HEK293 (cell line): ENCODE results near the gene YARS1.

ENCODE experiments used
- CTCF ChIA-PET: fragments of 350-600 bp; formaldehyde crosslinking; extraction: SDS; loops from one replicate; lab custom pipeline; 2021; ENCODE audit warnings: antibody characterized with exemption; lab: Yijun Ruan, JAX
- POLR2A ChIA-PET: fragments of 300-600 bp; formaldehyde crosslinking; extraction: SDS; loops from one replicate; lab custom pipeline; 2020; ENCODE audit warnings: antibody characterized with exemption, inconsistent platforms; lab: Yijun Ruan, JAX
- H3K27ac ChIP-seq: fragments of 200-500 bp; sonication (Bioruptor generic); 2 replicates; pipeline ENCODE4 v1.5.1; 2014; ENCODE audit warnings: low read depth, low read length, control low read depth, inconsistent platforms; ENCODE audit errors: extremely low read depth
- H3K36me3 ChIP-seq, 2 experiments: fragments of 200-500 bp in 1 of 2; sonication (Bioruptor generic) in 1 of 2; 1 replicate in 1 of 2; 2 replicates in 1 of 2; pipeline ENCODE4 v1.5.1; 2014 to 2017; ENCODE audit warnings: inconsistent platforms in 2 of 2, low read length in 2 of 2; ENCODE audit not compliant: control insufficient read depth in 2 of 2, insufficient read depth in 1 of 2
- H3K4me1 ChIP-seq: fragments of 200-500 bp; sonication (Bioruptor generic); 2 replicates; pipeline ENCODE4 v1.5.1; 2014; ENCODE audit warnings: mild to moderate bottlenecking, low read length, inconsistent platforms; ENCODE audit not compliant: control insufficient read depth, insufficient read depth
- H3K4me3 ChIP-seq: 2 replicates; pipeline ENCODE4 v1.5.1; 2011; ENCODE audit warnings: low read depth, mild to moderate bottlenecking, control low read depth, low read length, moderate library complexity
- H3K9me3 ChIP-seq: fragments of 200-500 bp; sonication (Bioruptor generic); 2 replicates; pipeline ENCODE4 v1.5.1; 2014; ENCODE audit warnings: low read depth, low read length, inconsistent platforms; ENCODE audit not compliant: control insufficient read depth, insufficient read depth
- EGR2 ChIP-seq: fragments of 450-650 bp; formaldehyde crosslinking; IDR thresholded peaks from 2 replicates; pipeline ENCODE4 v1.5.1; 2016; ENCODE audit warnings: low read depth, missing biosample characterization, missing genetic modification characterization
- KLF10 ChIP-seq: fragments of 450-650 bp; IDR thresholded peaks from 2 replicates; pipeline ENCODE4 v1.5.1; 2018; ENCODE audit warnings: missing biosample characterization, mild to moderate bottlenecking, missing genetic modification characterization
- SCRT1 ChIP-seq: fragments of 450-650 bp; formaldehyde crosslinking; IDR thresholded peaks from 2 replicates; pipeline ENCODE4 v1.5.1; 2016; ENCODE audit warnings: missing biosample characterization, missing genetic modification characterization, borderline replicate concordance
- SCRT2 ChIP-seq: fragments of 450-650 bp; formaldehyde crosslinking; IDR thresholded peaks from 2 replicates; pipeline ENCODE4 v1.5.1; 2016; ENCODE audit warnings: missing biosample characterization, missing genetic modification characterization
- ZBTB26 ChIP-seq: fragments of 450-650 bp; formaldehyde crosslinking; optimal IDR thresholded peaks from 2 replicates; pipeline ENCODE3; 2016; ENCODE audit warnings: missing biosample characterization, mild to moderate bottlenecking, missing genetic modification characterization
- ZBTB6 ChIP-seq: fragments of 450-650 bp; formaldehyde crosslinking; IDR thresholded peaks from 2 replicates; pipeline ENCODE4 v1.5.1; 2017; ENCODE audit warnings: missing biosample characterization, missing genetic modification characterization
- ZFP37 ChIP-seq: fragments of 450-650 bp; formaldehyde crosslinking; IDR thresholded peaks from 2 replicates; pipeline ENCODE4 v1.5.1; 2016; ENCODE audit warnings: missing biosample characterization, missing genetic modification characterization
- ZNF10 ChIP-seq: fragments of 450-650 bp; formaldehyde crosslinking; IDR thresholded peaks from 2 replicates; pipeline ENCODE4 v1.5.1; 2017; ENCODE audit warnings: missing biosample characterization, missing genetic modification characterization
- ZNF223 ChIP-seq: fragments of 450-650 bp; formaldehyde crosslinking; IDR thresholded peaks from 2 replicates; pipeline ENCODE4 v1.5.1; 2016; ENCODE audit warnings: missing biosample characterization, missing genetic modification characterization
- ZNF280D ChIP-seq: fragments of 450-650 bp; formaldehyde crosslinking; IDR thresholded peaks from 2 replicates; pipeline ENCODE4 v1.5.1; 2016; ENCODE audit warnings: missing biosample characterization, missing genetic modification characterization
- ZNF324 ChIP-seq: fragments of 450-650 bp; formaldehyde crosslinking; IDR thresholded peaks from 2 replicates; pipeline ENCODE4 v1.5.1; 2016; ENCODE audit warnings: missing biosample characterization, missing genetic modification characterization
- ZNF335 ChIP-seq: fragments of 450-650 bp; formaldehyde crosslinking; conservative IDR thresholded peaks from 2 replicates; pipeline ENCODE4 v1.5.1; 2016; ENCODE audit warnings: missing biosample characterization, missing genetic modification characterization
- ZNF416 ChIP-seq: fragments of 450-650 bp; formaldehyde crosslinking; IDR thresholded peaks from 2 replicates; pipeline ENCODE4 v1.5.1; 2016; ENCODE audit warnings: missing biosample characterization, missing genetic modification characterization
- ZNF488 ChIP-seq: fragments of 450-650 bp; formaldehyde crosslinking; IDR thresholded peaks from 2 replicates; pipeline ENCODE4 v1.5.1; 2016; ENCODE audit warnings: missing biosample characterization, missing genetic modification characterization
- ZNF571 ChIP-seq: fragments of 450-650 bp; formaldehyde crosslinking; IDR thresholded peaks from 2 replicates; pipeline ENCODE4 v1.5.0; 2017; ENCODE audit warnings: missing biosample characterization, missing genetic modification characterization
- ZNF626 ChIP-seq: fragments of 450-650 bp; sonication (Bioruptor Pico); formaldehyde crosslinking; IDR thresholded peaks from 2 replicates; pipeline ENCODE4 v1.5.1; 2018; ENCODE audit warnings: missing biosample characterization, missing genetic modification characterization, inconsistent platforms
- ZSCAN16 ChIP-seq: fragments of 450-650 bp; formaldehyde crosslinking; IDR thresholded peaks from 2 replicates; pipeline ENCODE4 v1.5.1; 2016; ENCODE audit warnings: missing biosample characterization, missing genetic modification characterization
- TF ChIP-seq, protein P1 (sequence below): fragments of 450-650 bp; formaldehyde crosslinking; IDR thresholded peaks from 2 replicates; pipeline ENCODE4 v1.5.1; 2016; ENCODE audit warnings: missing biosample characterization, missing genetic modification characterization

The YARS1 gene

DNA sequence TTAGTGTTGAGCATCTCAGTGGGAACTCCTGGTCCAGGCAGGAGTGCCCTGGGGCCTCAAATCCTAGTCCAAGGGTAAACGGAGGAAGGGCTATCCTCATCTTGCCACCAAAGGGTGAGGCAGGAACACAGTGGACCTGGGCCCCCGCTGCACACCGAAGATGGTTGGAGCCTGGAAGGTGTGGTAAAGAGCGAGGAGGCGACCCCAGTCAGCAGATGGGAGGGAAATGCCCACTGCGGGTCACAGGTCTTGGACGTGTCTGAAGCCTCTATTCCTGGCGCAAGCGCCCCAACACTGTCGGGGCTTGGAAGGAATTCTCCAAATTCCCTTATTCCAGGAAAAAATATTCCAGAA lies 76.1 kb downstream of the YARS1 start:
- no peaks in the 10 kb centered on the region; the same call in 1 of the 2 replicates for H3K4me1 ChIP-seq
- H3K9me3 ChIP-seq, result no peaks in the 10 kb centered on the region
- H3K27ac ChIP-seq, result peak overlapping the region; percentile 82; the same call in 1 of the 2 replicates
- ChIA-PET CTCF (no interaction called here), POLR2A (no interaction called here)
- peaks cover 0 to 7% of the 10 kb centered on the region in 2 experiments; a peak in 1 of 3 replicates for H3K36me3 ChIP-seq
- no peak for TF ChIP-seq ZNF416
- TF ChIP-seq ZNF280D (tag by site-specific recombination), result no peak
- TF ChIP-seq, protein P1, sequence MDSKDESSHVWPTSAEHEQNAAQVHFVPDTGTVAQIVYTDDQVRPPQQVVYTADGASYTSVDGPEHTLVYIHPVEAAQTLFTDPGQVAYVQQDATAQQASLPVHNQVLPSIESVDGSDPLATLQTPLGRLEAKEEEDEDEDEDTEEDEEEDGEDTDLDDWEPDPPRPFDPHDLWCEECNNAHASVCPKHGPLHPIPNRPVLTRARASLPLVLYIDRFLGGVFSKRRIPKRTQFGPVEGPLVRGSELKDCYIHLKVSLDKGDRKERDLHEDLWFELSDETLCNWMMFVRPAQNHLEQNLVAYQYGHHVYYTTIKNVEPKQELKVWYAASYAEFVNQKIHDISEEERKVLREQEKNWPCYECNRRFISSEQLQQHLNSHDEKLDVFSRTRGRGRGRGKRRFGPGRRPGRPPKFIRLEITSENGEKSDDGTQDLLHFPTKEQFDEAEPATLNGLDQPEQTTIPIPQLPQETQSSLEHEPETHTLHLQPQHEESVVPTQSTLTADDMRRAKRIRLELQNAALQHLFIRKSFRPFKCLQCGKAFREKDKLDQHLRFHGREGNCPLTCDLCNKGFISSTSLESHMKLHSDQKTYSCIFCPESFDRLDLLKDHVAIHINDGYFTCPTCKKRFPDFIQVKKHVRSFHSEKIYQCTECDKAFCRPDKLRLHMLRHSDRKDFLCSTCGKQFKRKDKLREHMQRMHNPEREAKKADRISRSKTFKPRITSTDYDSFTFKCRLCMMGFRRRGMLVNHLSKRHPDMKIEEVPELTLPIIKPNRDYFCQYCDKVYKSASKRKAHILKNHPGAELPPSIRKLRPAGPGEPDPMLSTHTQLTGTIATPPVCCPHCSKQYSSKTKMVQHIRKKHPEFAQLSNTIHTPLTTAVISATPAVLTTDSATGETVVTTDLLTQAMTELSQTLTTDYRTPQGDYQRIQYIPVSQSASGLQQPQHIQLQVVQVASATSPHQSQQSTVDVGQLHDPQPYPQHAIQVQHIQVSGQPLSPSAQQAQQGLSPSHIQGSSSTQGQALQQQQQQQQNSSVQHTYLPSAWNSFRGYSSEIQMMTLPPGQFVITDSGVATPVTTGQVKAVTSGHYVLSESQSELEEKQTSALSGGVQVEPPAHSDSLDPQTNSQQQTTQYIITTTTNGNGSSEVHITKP (tag by site-specific recombination), result peak; percentile 94
- peak; percentile 80; the same call in 1 of the 2 replicates for TF ChIP-seq ZNF223 (tag by site-specific recombination)
- peak overlapping the region; percentile 69 for H3K4me3 ChIP-seq

DNA sequence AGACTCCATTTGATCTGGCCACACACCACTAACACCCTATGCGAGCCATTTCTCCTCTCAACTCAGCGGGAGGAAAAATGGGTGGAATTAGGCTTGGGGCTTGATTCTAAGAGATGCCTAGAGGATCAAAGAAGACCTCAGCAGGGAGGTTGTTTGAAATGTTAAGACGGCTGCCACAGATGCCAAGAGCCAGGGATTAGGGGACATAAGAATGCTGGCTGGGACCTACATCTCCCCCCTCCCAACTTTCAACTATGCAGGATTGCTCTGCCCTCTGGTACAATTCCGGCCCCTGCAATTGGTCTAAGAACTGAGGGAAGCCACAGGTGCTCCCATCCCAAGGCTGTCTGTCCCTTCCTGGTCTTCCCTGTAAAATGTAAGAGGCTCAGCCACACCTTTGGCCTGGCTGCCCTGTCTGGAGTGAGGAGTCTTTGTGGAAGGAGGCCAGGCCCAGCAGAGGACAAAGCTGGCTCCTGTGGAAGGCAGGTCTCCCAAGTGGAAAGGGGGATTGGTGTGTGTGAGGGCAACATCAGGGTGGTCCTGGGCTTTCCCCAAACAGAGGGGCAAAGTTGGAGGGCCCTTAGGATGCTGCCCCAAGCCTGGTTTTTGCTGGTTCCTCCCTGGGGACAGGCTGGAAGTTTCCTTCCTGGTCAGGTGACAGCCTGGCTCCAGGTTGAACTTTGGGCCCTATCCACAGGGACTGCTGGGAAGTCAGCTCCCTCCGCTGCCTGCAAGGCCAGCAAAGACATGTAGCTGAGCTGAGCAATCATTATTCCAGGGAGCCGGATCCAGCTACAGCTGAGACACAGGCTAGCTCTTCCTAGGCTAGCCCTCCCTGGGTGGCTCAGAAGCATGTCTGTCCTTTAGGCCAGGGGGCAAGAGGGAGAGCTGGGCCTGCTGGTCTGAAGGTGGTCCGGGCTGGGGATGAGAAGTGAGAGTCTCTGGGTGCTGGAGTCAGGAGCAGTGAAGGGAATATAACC lies 80.1 kb downstream of the YARS1 start:
- ChIA-PET POLR2A (no interaction called here), CTCF (interaction anchor here (2.0 kb wide), 1 partner anchor 25 kb away, joined by 12 read pairs; no protein-coding TSS in a partner anchor)
- Histone ChIP-seq H3K36me3 (no peaks in the 10 kb centered on the region), H3K4me1 (no peaks in the 10 kb centered on the region), H3K27ac (no peak overlapping the region), H3K4me3 (no peak overlapping the region), H3K9me3 (no peaks in the 10 kb centered on the region)
- TF ChIP-seq SCRT1 (tag by site-specific recombination), result peak; percentile 44; the same call in 1 of the 2 replicates
- peak; percentile 86 for TF ChIP-seq SCRT2 (tag by site-specific recombination)
- TF ChIP-seq ZNF223 (tag by site-specific recombination), result 0 out of 2 replicates have a peak, but pooled peaks have one; percentile 75
- no peak for TF ChIP-seq ZBTB26 (tag by site-specific recombination)
- TF ChIP-seq ZNF571 (tag by site-specific recombination), result no peak

GRCh38 chr1:32733582-32734321 lies 83.4 kb downstream of the YARS1 start:
- POLR2A ChIA-PET, result interaction anchor here (0.7 kb wide), 1 partner anchor 37 kb away, joined by 3 read pairs; no protein-coding TSS in a partner anchor
- no peaks in the 10 kb centered on the region for H3K9me3 ChIP-seq
- H3K36me3 ChIP-seq, result no peaks in the 10 kb centered on the region
- no peaks in the 10 kb centered on the region for H3K4me1 ChIP-seq
- CTCF ChIA-PET, result interaction anchor here (0.7 to 1.4 kb wide), 3 partner anchors 20 to 93 kb away, joined by 3 to 6 read pairs (median 4); no protein-coding TSS in a partner anchor
- no peak overlapping the region for H3K27ac ChIP-seq
- no peak overlapping the region for H3K4me3 ChIP-seq
- TF ChIP-seq ZNF10 (tag by site-specific recombination), result no peak
- no peak for TF ChIP-seq ZSCAN16 (tag by site-specific recombination)
- TF ChIP-seq KLF10 (tag by site-specific recombination), result no peak
- no peak for TF ChIP-seq ZBTB6 (tag by site-specific recombination)
- no peak for TF ChIP-seq ZNF488
- no peak for TF ChIP-seq ZNF626 (tag by site-specific recombination)
- peak; percentile 92 for TF ChIP-seq EGR2 (tag by site-specific recombination)
- no peak for TF ChIP-seq ZNF335
- TF ChIP-seq ZNF324 (tag by site-specific recombination), result no peak
- TF ChIP-seq ZFP37 (tag by site-specific recombination), result no peak
